BE2C (cell line): Measurements from ENCODE around the gene DNAAF8.

Source experiments
- DNase-seq: peaks from one replicate; pipeline ENCODE4 v3.0.0-alpha.2; 2020
- H3K27me3 ChIP-seq: fragments of 250-450 bp; sonication (Bioruptor Pico); 2 replicates; pipeline ENCODE4 v1.5.1; 2020; ENCODE audit warnings: mild to moderate bottlenecking
- H3K36me3 ChIP-seq: fragments of 250-450 bp; sonication (Bioruptor Pico); 2 replicates; pipeline ENCODE4 v1.5.1; 2020; ENCODE audit warnings: mild to moderate bottlenecking
- H3K4me1 ChIP-seq: fragments of 250-450 bp; sonication (Bioruptor Pico); 2 replicates; pipeline ENCODE4 v1.5.1; 2020
- H3K4me3 ChIP-seq: 2 replicates; pipeline ENCODE4 v1.5.1; 2011; ENCODE audit warnings: low read depth, low read length
- H3K9me3 ChIP-seq: fragments of 250-450 bp; sonication (Bioruptor Pico); 2 replicates; pipeline ENCODE4 v1.5.1; 2020
- CTCF ChIP-seq: IDR thresholded peaks from 2 replicates; pipeline ENCODE4 v1.5.1; 2012; ENCODE audit warnings: mild to moderate bottlenecking, low read depth, low read length

The DNAAF8 gene

GRCh38 chr16:4694642-4695451 lies 39.5 kb upstream of the DNAAF8 start:
- Histone ChIP-seq H3K27me3 (no peaks in the 10 kb centered on the region), H3K4me1 (no peaks in the 10 kb centered on the region; the same call in 1 of the 2 replicates), H3K36me3 (peaks cover 35% of the 10 kb centered on the region), H3K9me3 (no peaks in the 10 kb centered on the region), H3K4me3 (peak overlapping the region; percentile 76)
- peak; percentile 15; the same call in 1 of the 2 replicates for TF ChIP-seq CTCF
- DNase-seq, result no peak

DNA sequence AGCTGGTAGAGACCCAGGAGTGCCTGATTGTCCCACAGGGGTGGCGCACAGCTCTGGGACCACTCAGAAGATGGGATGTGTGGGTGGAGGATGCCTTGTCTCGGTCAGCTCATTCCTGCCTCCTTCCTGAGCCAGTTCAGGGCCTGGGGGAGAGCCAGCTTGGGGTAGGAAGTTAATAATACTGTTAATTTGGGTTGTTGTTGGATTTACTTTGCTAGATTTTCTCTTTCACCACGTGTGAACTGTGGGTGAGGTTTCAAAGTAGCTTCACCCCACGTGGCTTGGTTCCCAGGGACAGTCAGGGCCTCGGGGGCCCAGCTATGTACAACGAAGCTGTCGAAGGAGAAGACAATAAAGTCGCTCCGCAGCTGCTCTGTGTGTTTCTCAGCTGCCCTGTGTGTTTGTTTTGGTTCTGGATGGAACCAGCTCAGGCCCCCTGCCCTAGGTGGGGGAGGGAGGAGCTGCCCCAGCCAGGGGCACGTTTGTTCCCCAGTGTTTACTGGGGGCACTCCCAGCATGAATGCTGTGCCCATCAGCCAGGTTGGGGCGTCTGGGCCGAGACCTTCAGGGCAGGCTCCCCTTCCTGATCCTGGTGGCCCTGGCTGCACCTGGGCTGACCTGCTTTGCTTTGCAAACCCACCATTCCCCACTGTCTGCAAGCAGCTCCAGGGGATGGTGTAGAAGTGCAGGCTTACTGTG lies 38.7 kb upstream of the DNAAF8 start:
- Histone ChIP-seq H3K36me3 (peaks cover 43% of the 10 kb centered on the region), H3K4me1 (no peaks in the 10 kb centered on the region; the same call in 1 of the 2 replicates), H3K4me3 (no peak overlapping the region), H3K27me3 (no peaks in the 10 kb centered on the region), H3K9me3 (no peaks in the 10 kb centered on the region)
- TF ChIP-seq CTCF, result no peak
- DNase-seq, result no peak

DNA sequence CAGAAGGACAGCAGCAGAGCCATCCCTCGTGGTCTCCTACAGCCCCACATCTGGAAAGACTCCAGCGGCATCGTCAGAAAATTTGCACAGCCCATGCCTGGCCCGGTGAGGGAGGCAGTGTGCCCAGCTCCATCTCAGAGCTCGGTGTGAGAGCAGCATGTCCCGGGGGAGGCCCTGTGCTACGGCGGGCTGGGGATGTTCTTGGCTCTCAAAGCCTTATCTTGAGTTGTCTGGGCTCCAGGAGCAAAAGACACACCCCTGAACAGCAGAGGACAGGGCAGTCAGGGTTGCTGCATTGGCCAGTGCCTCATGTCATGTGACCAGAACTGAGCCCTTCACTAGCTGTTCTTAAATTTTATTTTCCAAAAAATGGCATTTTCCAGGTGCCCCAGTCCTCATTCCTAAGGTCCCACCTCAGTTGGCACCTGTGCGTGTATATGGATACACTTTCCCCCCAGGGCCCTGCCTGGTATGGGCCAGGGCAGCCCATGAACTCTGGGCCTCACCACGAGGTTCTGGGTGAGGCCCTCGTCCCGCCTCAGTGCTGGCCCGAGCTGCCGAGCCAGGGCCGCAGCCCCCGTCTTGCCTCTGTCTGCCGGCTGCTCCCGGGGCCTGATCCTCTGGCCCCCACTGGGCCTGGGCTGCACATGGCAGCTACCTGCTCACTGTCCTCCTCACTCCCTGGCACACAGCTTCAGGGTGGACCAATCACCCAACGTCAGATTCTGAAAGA lies 38.0 kb upstream of the DNAAF8 start:
- no peak for TF ChIP-seq CTCF

GRCh38 chr16:4696905-4697847 lies 37.2 kb upstream of the DNAAF8 start:
- DNase-seq, result peak; percentile 22
- TF ChIP-seq CTCF, result no peak
- Histone ChIP-seq H3K27me3 (no peaks in the 10 kb centered on the region), H3K4me3 (no peak overlapping the region), H3K9me3 (no peaks in the 10 kb centered on the region), H3K36me3 (peaks cover 56% of the 10 kb centered on the region), H3K4me1 (no peaks in the 10 kb centered on the region; the same call in 1 of the 2 replicates)

More for the DNA sequence above, 38.0 kb upstream of the DNAAF8 start:
- peaks cover 50% of the 10 kb centered on the region for H3K36me3 ChIP-seq
- no peaks in the 10 kb centered on the region for H3K27me3 ChIP-seq
- no peaks in the 10 kb centered on the region for H3K9me3 ChIP-seq
- peak; percentile 32 for DNase-seq
- H3K4me1 ChIP-seq, result no peaks in the 10 kb centered on the region; the same call in 1 of the 2 replicates
- no peak overlapping the region for H3K4me3 ChIP-seq

GRCh38 chr16:4697848-4698291 lies 36.5 kb upstream of the DNAAF8 start:
- no peaks in the 10 kb centered on the region for H3K9me3 ChIP-seq
- no peaks in the 10 kb centered on the region for H3K27me3 ChIP-seq
- no peaks in the 10 kb centered on the region; the same call in 1 of the 2 replicates for H3K4me1 ChIP-seq
- no peak for TF ChIP-seq CTCF
- H3K4me3 ChIP-seq, result no peak overlapping the region
- H3K36me3 ChIP-seq, result peaks cover 60% of the 10 kb centered on the region
- no peak for DNase-seq
